SK-N-DZ (cell line): ENCODE data around the gene SPHK2.

Experiments used
- DNase-seq: peaks from one replicate; pipeline ENCODE4 v3.0.0-alpha.2; 2015; ENCODE audit warnings: low spot score

SPHK2 gene

GRCh38 chr19:48603449-48603848, 15.9 kb upstream of the SPHK2 start:
- no peak for DNase-seq

GRCh38 chr19:48603850-48604249, 15.5 kb upstream of the SPHK2 start:
- no peak for DNase-seq

- no peak for DNase-seq
Observed at GRCh38 chr19:48606463-48607358, 12.6 kb upstream of the SPHK2 start, which contains the start of gene SPACA4. Gene SPACA4 (plus strand): TSS chr19:48606742. CDS start chr19:48606979, 237 bp downstream.

GRCh38 chr19:48607359-48607755, 11.9 kb upstream of the SPHK2 start:
- DNase-seq: no peak

GRCh38 chr19:48608798-48609263, 10.5 kb upstream of the SPHK2 start:
- no peak for DNase-seq

GRCh38 chr19:48609571-48610108, 9.7 kb upstream of the SPHK2 start:
- DNase-seq: no peak

GRCh38 chr19:48611872-48612271, 7.4 kb upstream of the SPHK2 start:
- no peak for DNase-seq

GRCh38 chr19:48613024-48613851, 6.1 kb upstream of the SPHK2 start:
- DNase-seq: no peak

- DNase-seq: no peak
Observed at GRCh38 chr19:48613852-48614435, 5.4 kb upstream of the SPHK2 start.

- no peak for DNase-seq
Observed at GRCh38 chr19:48614436-48615230, 4.7 kb upstream of the SPHK2 start, which contains the start of gene FAM83E. Gene FAM83E (minus strand): TSS chr19:48615076. CDS start chr19:48613372, 1,704 bp downstream.

GRCh38 chr19:48615231-48616040, 3.9 kb upstream of the SPHK2 start:
- no peak for DNase-seq

GRCh38 chr19:48616041-48616436, 3.3 kb upstream of the SPHK2 start:
- DNase-seq: no peak

GRCh38 chr19:48616491-48617056, 2.7 kb upstream of the SPHK2 start:
- no peak for DNase-seq

- DNase-seq: no peak
Observed at GRCh38 chr19:48617146-48617937, 2.0 kb upstream of the SPHK2 start.

GRCh38 chr19:48618278-48618915, 909 bp upstream of the SPHK2 start:
- no peak for DNase-seq

GRCh38 chr19:48619692-48620585, 633 bp downstream of the SPHK2 start:
- no peak for DNase-seq

GRCh38 chr19:48623556-48624066, 4.3 kb downstream of the SPHK2 start:
- peak; percentile 72 for DNase-seq
